B cell (primary cell): ENCODE data around the gene LRRC49. TPM values are rescaled to one million over a fixed set of nuclear protein-coding genes. Genes with fewer than 3 reads are reported as not detected.

ENCODE experiments used
- ATAC-seq: fragments of 200-7000 bp; cut with Tn5 transposase; one replicate; pipeline ENCODE4 v1.10.0; 2021; ENCODE audit warnings: low read depth, mild to moderate bottlenecking, moderate number of reproducible peaks, moderate library complexity
- CTCF ChIA-PET: fragments of 350-600 bp; sonication (Branson Sonifier 250); formaldehyde crosslinking; loops from one replicate; lab custom pipeline; 2021; ENCODE audit warnings: antibody characterized with exemption, inconsistent platforms; lab: Charles Lee
- POLR2A ChIA-PET: fragments of 350-600 bp; sonication (Branson Sonifier 250); formaldehyde crosslinking; loops from one replicate; lab custom pipeline; 2021; ENCODE audit warnings: antibody characterized with exemption; lab: Charles Lee
- DNase-seq: peaks from one replicate; pipeline ENCODE4 v3.0.0; 2013
- H2AFZ ChIP-seq: 2 replicates; pipeline ENCODE4 v1.6.1; 2012; ENCODE audit warnings: mild to moderate bottlenecking, low read depth, low read length; ENCODE audit not compliant: insufficient read depth, poor library complexity, severe bottlenecking
- H3K27ac ChIP-seq, 2 donors: 1 replicate in 1 of 2; 2 replicates in 1 of 2; pipeline ENCODE4 v1.5.1; 2012 to 2013; ENCODE audit warnings: low read length in 2 of 2, mild to moderate bottlenecking in 2 of 2, moderate library complexity in 1 of 2
- H3K27me3 ChIP-seq, 4 experiments: fragments of 200-600 bp in 1 of 4; sonication (generic) in 1 of 4; replicated peaks in 1 of 4; 1 replicate in 2 of 4; 2 replicates in 2 of 4; pipeline versions ENCODE4 v1.6.1 to v1.7.0; 2013 to 2016; ENCODE audit warnings: low read length in 3 of 4, mild to moderate bottlenecking in 2 of 4, mixed read lengths in 1 of 4, moderate library complexity in 1 of 4; ENCODE audit not compliant: insufficient read depth in 4 of 4, control insufficient read depth in 3 of 4; ENCODE audit errors: control extremely low read depth in 1 of 4
- H3K36me3 ChIP-seq, 2 experiments: replicated peaks in 1 of 2; 1 replicate in 1 of 2; 2 replicates in 1 of 2; pipeline versions ENCODE4 v1.6.1 to v1.7.1; 2013; ENCODE audit warnings: low read length in 1 of 2; ENCODE audit not compliant: insufficient read depth in 2 of 2, control insufficient read depth in 1 of 2; ENCODE audit errors: control extremely low read depth in 1 of 2, extremely low read depth in 1 of 2
- H3K4me1 ChIP-seq, 2 donors: fragments of 200-600 bp in 1 of 2; sonication (generic) in 1 of 2; 1 replicate in 1 of 2; 2 replicates in 1 of 2; pipeline versions ENCODE4 v1.5.1 to v1.6.1; 2013 to 2017; ENCODE audit warnings: low read length in 2 of 2; ENCODE audit not compliant: control insufficient read depth in 2 of 2, insufficient read depth in 2 of 2
- H3K4me2 ChIP-seq: replicated peaks from 2 replicates; pipeline ENCODE3; 2012; ENCODE audit warnings: mild to moderate bottlenecking, low read depth, low read length; ENCODE audit not compliant: poor library complexity, severe bottlenecking
- H3K4me3 ChIP-seq, 5 experiments: fragments of 200-600 bp in 1 of 5; sonication (generic) in 1 of 5; 1 replicate in 3 of 5; 2 replicates in 2 of 5; pipeline versions ENCODE4 v1.5.1 to v1.7.0; 2011 to 2016; ENCODE audit warnings: low read length in 4 of 5, mild to moderate bottlenecking in 4 of 5, low read depth in 2 of 5, control low read depth in 1 of 5, moderate library complexity in 1 of 5; ENCODE audit not compliant: insufficient read depth in 1 of 5; ENCODE audit errors: control extremely low read depth in 1 of 5, extremely low read depth in 1 of 5
- H3K79me2 ChIP-seq: fragments of 200-600 bp; sonication (generic); one replicate; pipeline ENCODE4 v1.6.0; 2016; ENCODE audit warnings: low read length; ENCODE audit not compliant: control insufficient read depth, insufficient read depth
- H3K9ac ChIP-seq: fragments of 200-600 bp; sonication (generic); 2 replicates; pipeline ENCODE4 v1.6.1; 2017; ENCODE audit warnings: mild to moderate bottlenecking, low read length, moderate library complexity
- H3K9me3 ChIP-seq, 3 donors: one replicate each; pipeline versions ENCODE4 v1.6.1 to v1.7.1; 2013; ENCODE audit warnings: low read length in 2 of 3; ENCODE audit not compliant: control insufficient read depth in 2 of 3, insufficient read depth in 1 of 3; ENCODE audit errors: control extremely low read depth in 1 of 3
- H4K20me1 ChIP-seq: 2 replicates; pipeline ENCODE4 v1.6.0; 2012; ENCODE audit warnings: mild to moderate bottlenecking, low read length; ENCODE audit not compliant: insufficient read depth, control insufficient read depth, poor library complexity, severe bottlenecking
- H3K27ac Mint-ChIP-seq: one replicate; pipeline ENCODE4 v1.8.0; 2021; ENCODE audit warnings: mixed read lengths
- H3K27me3 Mint-ChIP-seq: one replicate; pipeline ENCODE4 v1.8.0; 2021; ENCODE audit warnings: mixed read lengths
- H3K4me1 Mint-ChIP-seq: one replicate; pipeline ENCODE4 v1.8.0; 2021; ENCODE audit warnings: mixed read lengths
- H3K4me3 Mint-ChIP-seq: one replicate; pipeline ENCODE4 v1.8.0; 2021; ENCODE audit warnings: mixed read lengths
- H3K9me3 Mint-ChIP-seq: one replicate; pipeline ENCODE4 v1.8.0; 2022; ENCODE audit warnings: mixed read lengths; ENCODE audit not compliant: insufficient read depth
- CTCF ChIP-seq: fragments of 200-600 bp; IDR thresholded peaks from one replicate; pipeline ENCODE4 v1.8.0; 2022; ENCODE audit warnings: antibody characterized with exemption, mild to moderate bottlenecking
- EZH2 ChIP-seq: IDR thresholded peaks from 2 replicates; pipeline ENCODE4 v1.6.1; 2012; ENCODE audit warnings: borderline replicate concordance, low read depth, mild to moderate bottlenecking, moderate library complexity, low read length; ENCODE audit not compliant: insufficient read depth, poor library complexity, severe bottlenecking
- WGBS: methylation state at CpG from one replicate; pipeline ENCODE4 v1.1.5; 2013; ENCODE audit warnings: missing lambda C conversion rate; ENCODE audit not compliant: insufficient coverage; 5-methylcytosine and 5-hydroxymethylcytosine counted together
- intact Hi-C: fragments of 100-400 bp; cut with micrococcal nuclease; formaldehyde crosslinking; loops from one replicate; pipeline ENCODE4 v1.10.0; 2022
- polyA plus RNA-seq: library from polyadenylated mRNA; depleted of rRNA; stranded (reverse); fragments of >200 nt; gene quantifications from 2 replicates; pipeline ENCODE4 v1.2.3, GENCODE V29; 2012
- total RNA-seq, 2 donors: library from RNA; stranded (reverse); fragments of 120-200 nt in 1 of 2; gene quantifications; 1 replicate in 1 of 2; 2 replicates in 1 of 2; pipeline versions ENCODE4 v1.2.3 to v1.2.4, GENCODE V29; 2013 to 2022

Gene LRRC49
- total and polyA plus RNA-seq, 2 donors (not counting 1 experiment from before 2014, with no cell fraction given) = 0.22 to 1.4 TPM

GRCh38 chr15:71048913-71049675, 156.5 kb downstream of the LRRC49 start:
- DNase-seq = no peak

More at GRCh38 chr15:71048913-71049675, 156.5 kb downstream of the LRRC49 start:
- WGBS = no CpG with 5 or more reads among the region's 2 CpGs
- POLR2A ChIA-PET = no interaction called here
- no peaks in the 10 kb centered on the region for H3K79me2 ChIP-seq
- H2AFZ ChIP-seq = no peak overlapping the region
- H3K9me3 ChIP-seq = no peaks in the 10 kb centered on the region
- Mint-ChIP-seq H3K9me3 (peaks cover 2% of the 10 kb centered on the region), H3K27ac (no peak overlapping the region), H3K27me3 (peaks cover 7% of the 10 kb centered on the region), H3K4me1 (no peaks in the 10 kb centered on the region), H3K4me3 (no peak overlapping the region)
- no peaks in the 10 kb centered on the region for H4K20me1 ChIP-seq
- no peak overlapping the region for H3K9ac ChIP-seq
- ATAC-seq = no peak
- H3K27ac ChIP-seq = no peak overlapping the region
- CTCF ChIA-PET = interaction anchor here (0.9 kb wide), 1 partner anchor 8 kb away, joined by 4 read pairs; no protein-coding TSS in a partner anchor
- no peaks in the 10 kb centered on the region for H3K27me3 ChIP-seq
- intact Hi-C loops = no loop called here
- H3K4me3 ChIP-seq = no peak overlapping the region
- no peak for TF ChIP-seq EZH2
- TF ChIP-seq CTCF = no peak
- no peaks in the 10 kb centered on the region for H3K4me1 ChIP-seq
- H3K4me2 ChIP-seq = no peak overlapping the region
- H3K36me3 ChIP-seq = no peaks in the 10 kb centered on the region
